ENCODE data around the gene PPP1R3E. TPM values are rescaled to one million over a fixed set of nuclear protein-coding genes. Genes with fewer than 3 reads are reported as not detected.

The PPP1R3E gene
- total and polyA plus RNA-seq, 2 of the 13 experiments (the other 11 are each of a cell fraction or from before 2014, with no cell fraction given), result 16.5 to 26.5 TPM

- TF ChIP-seq MTERF4 (CRISPR knock-in tag; IDR thresholded peaks at IDR 0.05), result 0 out of 2 replicates have a peak, but pooled peaks have one; percentile 61
- TF ChIP-seq ARHGAP35 (CRISPR knock-in tag; IDR thresholded peaks at IDR 0.05; ENCODE audit: borderline replicate concordance), result 0 out of 2 replicates have a peak, but pooled peaks have one; percentile 10
- no peak for TF ChIP-seq ZNF441 (CRISPR knock-in tag; IDR thresholded peaks at IDR 0.05; ENCODE audit: borderline replicate concordance)
- no peak for TF ChIP-seq CEBPG (CRISPR knock-in tag; IDR thresholded peaks at IDR 0.05)
- TF ChIP-seq ZC3H13 (CRISPR knock-in tag; IDR thresholded peaks at IDR 0.05), result 0 out of 2 replicates have a peak, but pooled peaks have one; percentile 24
- TF ChIP-seq ZNF652 (CRISPR knock-in tag; IDR thresholded peaks at IDR 0.05; ENCODE audit: borderline replicate concordance, low read depth), result 0 out of 2 replicates have a peak, but pooled peaks have one; percentile 2
- 0 out of 2 replicates have a peak, but pooled peaks have one; percentile 48 for TF ChIP-seq THYN1 (CRISPR knock-in tag; IDR thresholded peaks at IDR 0.05; ENCODE audit: borderline replicate concordance, low read depth)
- no peak for TF ChIP-seq CREM (IDR thresholded peaks at IDR 0.05)
- TF ChIP-seq CREM (CRISPR knock-in tag; IDR thresholded peaks at IDR 0.05), result no peak
- peak; percentile 0 for TF ChIP-seq TEAD3 (CRISPR knock-in tag; optimal IDR thresholded peaks at IDR 0.05; ENCODE audit: borderline replicate concordance)
- TF ChIP-seq, protein P1, sequence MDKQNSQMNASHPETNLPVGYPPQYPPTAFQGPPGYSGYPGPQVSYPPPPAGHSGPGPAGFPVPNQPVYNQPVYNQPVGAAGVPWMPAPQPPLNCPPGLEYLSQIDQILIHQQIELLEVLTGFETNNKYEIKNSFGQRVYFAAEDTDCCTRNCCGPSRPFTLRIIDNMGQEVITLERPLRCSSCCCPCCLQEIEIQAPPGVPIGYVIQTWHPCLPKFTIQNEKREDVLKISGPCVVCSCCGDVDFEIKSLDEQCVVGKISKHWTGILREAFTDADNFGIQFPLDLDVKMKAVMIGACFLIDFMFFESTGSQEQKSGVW (CRISPR knock-in tag; IDR thresholded peaks at IDR 0.05; ENCODE audit: borderline replicate concordance), result no peak
- peak; percentile 55; the same call in 1 of the 2 replicates for TF ChIP-seq ZFP41 (CRISPR knock-in tag; IDR thresholded peaks at IDR 0.05; ENCODE audit: borderline replicate concordance)
- peak; percentile 15; the same call in 1 of the 2 replicates for TF ChIP-seq SOX13 (IDR thresholded peaks at IDR 0.05)
- no peak for TF ChIP-seq SOX13 (CRISPR knock-in tag; conservative IDR thresholded peaks at IDR 0.05 in 1 of 2, IDR thresholded peaks at IDR 0.05 in 1 of 2)
- TF ChIP-seq MAZ (IDR thresholded peaks at IDR 0.05; ENCODE audit: borderline replicate concordance, low read depth, low read length), result no peak
- no peak for TF ChIP-seq MAZ (CRISPR knock-in tag; IDR thresholded peaks at IDR 0.05; ENCODE audit: low read depth)
- no peak for TF ChIP-seq RARG (CRISPR knock-in tag; IDR thresholded peaks at IDR 0.05; ENCODE audit: low read depth)
- no peak for TF ChIP-seq ZNF121 (CRISPR knock-in tag; IDR thresholded peaks at IDR 0.05)
- TF ChIP-seq ZNF446 (CRISPR knock-in tag; IDR thresholded peaks at IDR 0.05), result peak; percentile 50; the same call in 1 of the 2 replicates
- TF ChIP-seq HDAC1 (CRISPR knock-in tag; IDR thresholded peaks at IDR 0.05), result peak; percentile 6; the same call in 1 of the 2 replicates
- no peak for TF ChIP-seq ZNF609 (CRISPR knock-in tag; IDR thresholded peaks at IDR 0.05; ENCODE audit: borderline replicate concordance)
- 0 out of 2 replicates have a peak, but pooled peaks have one; percentile 64 for TF ChIP-seq ZSCAN5A (CRISPR knock-in tag; IDR thresholded peaks at IDR 0.05; ENCODE audit: borderline replicate concordance)
These were observed 17.1 kb downstream of the PPP1R3E start (continued) for GRCh38 chr14:23285530-23286019.
